Left kidney (tissue), 2 donors: ENCODE measurements around the gene TARS1. TPM values are rescaled to one million over a fixed set of nuclear protein-coding genes. Genes with fewer than 3 reads are reported as not detected.
A peak's percentile ranks its signal among the peaks of the same experiment; 100 is the strongest.

ENCODE experiments used
- DNase-seq: peaks from one replicate; pipeline ENCODE4 v3.0.0-alpha.2; 2013
- polyA plus RNA-seq: library from polyadenylated mRNA; unstranded; fragments of 120-200 nt; gene quantifications from one replicate; pipeline ENCODE4 v1.2.1, GENCODE V29; 2013; ENCODE audit not compliant: insufficient read length

TARS1 gene
- polyA plus RNA-seq, 1 donor, result 145 TPM

DNA sequence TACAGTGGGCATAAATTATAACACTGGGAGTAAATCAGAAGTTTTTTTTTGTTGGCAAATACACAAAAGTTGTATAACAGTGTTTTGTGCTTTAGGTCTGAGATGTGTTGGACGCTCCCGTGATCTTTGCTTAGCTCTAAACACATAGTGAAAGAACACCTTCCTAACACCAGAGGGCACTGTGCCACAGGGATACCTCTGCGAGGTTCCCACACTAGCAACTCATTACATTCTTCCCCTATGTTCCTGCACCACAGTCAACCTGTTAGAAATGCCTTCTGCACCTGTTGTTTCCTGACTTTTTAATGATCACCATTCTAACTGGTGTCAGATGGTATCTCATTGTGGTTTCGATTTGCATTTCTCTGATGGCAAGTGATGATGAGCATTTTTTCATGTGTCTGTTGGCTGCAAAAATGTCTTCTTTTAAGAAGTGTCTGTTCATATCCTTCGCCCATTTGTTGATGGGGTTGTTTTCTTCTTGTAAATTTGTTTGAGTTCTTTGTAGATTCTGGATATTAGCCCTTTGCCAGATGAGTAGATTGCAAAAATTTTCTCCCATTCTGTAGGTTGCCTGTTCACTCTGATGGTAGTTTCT lies 4.8 kb upstream of the TARS1 start:
- DNase-seq, result peak; percentile 72

DNA sequence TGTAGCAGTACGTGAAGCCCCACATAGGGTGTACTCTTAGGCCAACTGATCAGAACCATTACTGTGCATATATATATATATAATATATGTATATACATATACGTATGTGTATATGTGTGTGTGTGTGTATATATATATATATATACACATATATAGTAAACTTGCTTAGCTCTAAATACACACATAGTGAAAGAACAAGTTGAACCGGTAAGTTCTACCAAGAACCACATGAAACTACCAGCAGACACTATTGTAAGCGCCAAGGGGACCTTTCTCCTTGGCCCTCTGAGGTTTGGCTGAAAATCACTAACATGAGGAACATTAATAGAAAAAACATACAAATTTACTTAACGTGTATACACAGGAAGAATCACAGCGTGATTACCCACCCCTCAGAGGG lies 1.8 kb upstream of the TARS1 start:
- DNase-seq, result no peak

DNA sequence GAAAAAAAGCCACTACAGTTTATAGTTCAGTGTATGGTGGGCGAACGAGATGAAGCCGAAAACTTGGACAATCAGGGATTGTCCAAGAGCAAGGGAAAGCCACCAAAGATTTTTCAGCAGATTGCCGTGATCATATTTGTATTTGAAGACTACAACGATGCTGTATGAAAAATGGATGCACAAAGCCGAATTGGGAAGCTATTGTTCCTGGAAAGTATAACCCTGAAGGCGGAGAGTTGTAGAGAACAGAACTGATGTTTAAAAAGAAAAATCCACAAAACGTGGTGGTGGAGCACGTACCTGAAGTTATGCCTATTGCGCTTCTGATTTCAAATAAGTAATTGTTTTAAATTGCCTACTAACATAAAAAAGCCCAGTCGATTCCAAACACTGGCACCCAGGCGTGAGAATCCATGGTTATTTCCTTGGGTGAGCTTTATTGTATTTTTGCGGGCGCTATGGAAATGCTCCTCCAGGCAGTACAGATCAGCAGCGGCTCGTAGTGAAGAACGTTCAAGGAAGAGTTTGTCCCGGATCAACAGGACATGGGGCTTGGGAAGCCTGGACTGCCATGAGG lies 772 bp upstream of the TARS1 start:
- peak; percentile 25 for DNase-seq

DNA sequence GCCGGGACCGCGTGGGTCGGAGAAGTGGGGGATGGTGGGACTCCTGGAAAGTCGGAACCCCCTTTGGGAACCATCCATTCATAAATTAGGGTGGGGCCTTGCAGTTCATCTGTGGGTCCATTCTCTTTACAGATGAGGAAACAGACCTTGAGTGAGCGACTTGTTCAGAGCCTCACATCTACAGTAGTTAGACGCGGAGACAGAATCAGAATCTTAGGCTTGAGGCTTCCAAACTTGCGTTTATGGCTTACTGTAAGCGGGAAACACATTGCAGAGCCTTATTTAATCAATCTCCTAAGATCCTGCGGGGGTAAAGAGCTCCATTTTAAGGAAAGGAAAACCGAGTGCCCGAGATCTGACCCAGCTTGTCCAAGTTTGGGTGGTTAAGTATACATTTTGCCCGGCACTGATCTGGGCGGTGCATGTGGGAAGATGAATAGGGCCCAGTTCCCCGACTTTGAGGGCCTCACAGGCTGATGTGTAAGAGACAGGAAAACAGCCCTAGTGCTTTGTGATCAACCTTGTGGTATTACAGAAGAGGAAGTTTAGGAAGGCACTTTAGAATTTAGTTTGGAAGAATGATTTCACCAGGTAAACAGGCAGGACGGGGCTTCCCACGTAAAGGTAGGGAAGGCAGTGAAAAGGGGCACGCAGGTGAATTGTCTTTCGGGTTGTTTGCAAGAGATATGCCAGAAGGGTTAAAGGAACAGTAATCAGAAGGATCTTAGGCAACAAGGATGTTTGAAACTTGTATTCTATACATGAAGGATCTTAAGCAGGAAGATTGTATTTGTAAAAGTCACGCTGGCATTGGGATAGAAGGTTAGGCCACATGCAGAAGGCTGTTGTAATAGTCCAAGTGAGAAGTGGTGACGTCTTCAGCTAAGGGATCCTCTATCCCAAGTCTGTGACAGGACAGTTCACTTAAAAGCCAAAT lies 744 bp downstream of the TARS1 start:
- DNase-seq, result peak; percentile 30

DNA sequence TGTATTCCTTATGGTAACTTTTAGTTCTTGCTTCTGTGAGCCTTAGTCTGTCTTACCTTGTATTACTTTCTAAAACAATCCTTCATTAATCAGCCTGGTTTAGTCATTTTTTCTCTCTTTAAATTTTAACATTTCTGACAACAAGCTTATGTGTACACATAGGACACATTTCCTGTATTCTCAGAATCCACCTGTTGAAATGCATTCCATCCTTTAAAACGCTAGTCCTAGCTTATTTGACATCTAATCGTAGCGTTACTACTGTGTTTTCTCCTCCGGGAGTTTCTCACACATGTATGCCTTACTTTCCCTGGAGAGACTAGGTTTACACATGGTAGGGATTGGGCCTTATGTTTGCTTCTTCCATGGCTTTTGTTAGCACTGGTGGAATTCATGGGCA lies 3.8 kb downstream of the TARS1 start:
- no peak for DNase-seq

DNA sequence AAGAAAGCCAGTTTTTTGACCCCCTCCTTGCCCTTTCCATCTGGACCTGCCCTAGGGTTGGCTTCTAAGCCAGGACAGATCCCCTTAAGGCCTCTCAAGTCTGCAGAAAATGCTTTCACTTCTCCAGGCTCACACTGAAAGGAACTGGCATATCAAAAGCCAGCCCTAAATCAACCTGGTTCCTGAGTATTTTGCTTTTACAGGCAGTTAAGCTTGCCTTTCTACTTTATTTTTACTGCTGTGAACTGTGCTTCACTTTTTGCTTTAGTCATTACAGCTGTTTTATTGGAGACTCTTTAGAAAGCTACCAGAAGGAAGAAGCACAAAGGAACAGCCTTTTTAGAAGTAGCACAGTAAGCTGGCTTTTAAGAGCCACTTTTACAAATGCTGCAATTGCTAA lies 5.0 kb downstream of the TARS1 start:
- peak; percentile 21 for DNase-seq

DNA sequence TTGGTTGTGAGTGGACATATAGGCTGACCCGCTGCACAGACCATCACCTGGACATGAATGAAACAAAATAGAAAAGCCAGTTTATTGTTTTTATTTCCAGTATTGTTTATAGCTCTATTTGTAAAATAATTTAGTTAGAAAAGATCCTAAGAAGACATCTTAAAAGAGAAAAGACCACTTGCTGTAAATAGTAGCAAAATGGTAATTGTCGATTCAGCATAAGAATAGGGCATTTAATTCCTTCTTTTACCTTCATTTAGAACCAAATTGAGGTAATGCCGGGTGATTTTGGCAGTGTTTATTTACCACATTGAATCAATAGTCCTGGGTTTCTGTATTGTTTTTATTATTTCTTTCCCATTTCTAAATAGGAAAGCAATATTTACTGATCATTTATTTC lies 7.4 kb downstream of the TARS1 start:
- DNase-seq, result no peak

DNA sequence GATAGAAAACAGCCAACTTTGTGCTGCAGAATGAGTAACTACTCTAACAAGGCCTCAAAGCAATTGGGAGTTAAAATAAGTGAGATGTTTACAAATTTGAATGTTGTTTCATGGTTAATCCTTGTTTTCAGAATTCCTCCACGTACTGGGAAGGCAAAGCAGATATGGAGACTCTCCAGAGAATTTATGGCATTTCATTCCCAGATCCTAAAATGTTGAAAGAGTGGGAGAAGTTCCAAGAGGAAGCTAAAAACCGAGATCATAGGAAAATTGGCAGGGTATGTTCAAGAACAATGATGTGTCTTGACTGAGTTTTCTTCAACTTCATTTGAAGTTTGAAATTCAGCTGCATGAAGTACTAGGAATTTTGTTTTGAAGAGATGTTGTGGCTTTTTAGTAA lies 16.4 kb downstream of the TARS1 start:
- DNase-seq, result no peak

DNA sequence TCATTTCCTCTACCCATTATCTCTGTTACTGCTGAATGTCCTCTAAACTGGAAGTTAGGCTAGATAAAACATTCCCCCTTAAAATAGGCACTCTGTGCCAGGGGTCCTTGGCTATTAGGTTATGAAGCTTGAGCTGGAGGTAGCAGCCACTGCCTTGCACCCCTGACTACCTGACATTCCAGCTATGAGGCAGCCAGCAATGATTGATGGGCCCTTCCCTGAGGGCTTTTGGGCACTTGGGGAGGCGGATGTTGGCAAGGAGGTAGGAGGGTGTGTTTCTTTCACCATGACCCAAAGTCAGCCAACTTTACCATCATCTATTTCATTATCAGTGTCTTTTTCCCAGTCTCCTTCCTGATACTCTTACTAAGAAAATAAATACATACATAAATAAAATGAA lies 17.1 kb downstream of the TARS1 start:
- no peak for DNase-seq

DNA sequence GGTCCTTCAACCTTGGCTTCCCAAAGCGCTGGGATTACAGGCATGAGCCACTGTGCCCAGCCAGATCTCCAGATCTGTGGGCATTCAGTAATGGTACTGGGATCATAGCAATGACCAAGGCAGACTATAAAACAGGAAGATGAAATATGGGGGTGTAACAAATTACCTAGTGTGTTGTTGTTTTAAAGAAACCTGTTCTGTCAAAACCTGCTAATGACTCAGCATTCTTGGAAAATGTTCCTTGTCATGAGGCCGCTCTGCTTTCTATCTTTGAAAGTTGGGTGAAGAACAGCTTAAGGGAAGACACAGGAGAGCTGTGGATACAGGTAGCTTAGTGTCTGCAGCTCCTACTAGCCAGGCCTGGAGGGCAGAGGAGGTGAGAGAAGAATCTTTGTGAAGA lies 19.4 kb downstream of the TARS1 start:
- no peak for DNase-seq

DNA sequence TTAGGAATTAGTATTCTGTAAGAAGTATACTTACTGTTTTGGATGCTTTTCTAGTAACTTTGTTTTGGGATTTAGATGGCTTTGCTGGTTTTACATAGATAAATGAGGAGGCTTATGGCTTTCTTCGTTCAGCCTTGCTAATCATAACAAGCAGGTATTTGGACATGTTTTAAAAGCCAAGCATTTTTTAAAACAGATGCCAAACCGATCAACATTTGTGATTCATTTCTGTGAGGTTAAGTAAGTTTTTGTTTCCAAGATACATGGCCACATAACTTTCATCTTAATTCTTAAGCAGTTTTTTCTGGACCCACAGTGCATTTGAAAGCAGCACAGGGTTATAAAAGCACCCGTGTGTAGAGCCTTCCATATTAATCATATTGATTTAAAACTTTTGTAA lies 21.7 kb downstream of the TARS1 start:
- no peak for DNase-seq

DNA sequence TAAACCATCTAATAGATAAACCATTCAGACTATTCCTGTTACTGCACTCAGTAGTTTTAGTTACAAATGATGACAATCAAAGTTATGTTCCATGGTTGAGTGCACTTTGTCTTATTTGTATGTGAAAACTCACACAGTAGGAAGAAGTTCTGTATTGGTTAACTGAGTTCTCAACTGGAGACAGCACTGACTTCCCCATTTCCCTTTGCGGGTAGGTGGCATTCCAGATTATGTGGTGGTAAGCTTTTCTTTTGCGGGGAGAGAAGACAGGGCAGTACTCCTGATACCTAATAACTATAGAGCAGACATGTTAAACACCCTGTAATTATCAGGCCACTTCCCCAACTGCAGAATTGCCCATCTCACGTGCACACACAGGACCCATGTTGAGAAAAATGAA lies 24.4 kb downstream of the TARS1 start:
- no peak for DNase-seq

DNA sequence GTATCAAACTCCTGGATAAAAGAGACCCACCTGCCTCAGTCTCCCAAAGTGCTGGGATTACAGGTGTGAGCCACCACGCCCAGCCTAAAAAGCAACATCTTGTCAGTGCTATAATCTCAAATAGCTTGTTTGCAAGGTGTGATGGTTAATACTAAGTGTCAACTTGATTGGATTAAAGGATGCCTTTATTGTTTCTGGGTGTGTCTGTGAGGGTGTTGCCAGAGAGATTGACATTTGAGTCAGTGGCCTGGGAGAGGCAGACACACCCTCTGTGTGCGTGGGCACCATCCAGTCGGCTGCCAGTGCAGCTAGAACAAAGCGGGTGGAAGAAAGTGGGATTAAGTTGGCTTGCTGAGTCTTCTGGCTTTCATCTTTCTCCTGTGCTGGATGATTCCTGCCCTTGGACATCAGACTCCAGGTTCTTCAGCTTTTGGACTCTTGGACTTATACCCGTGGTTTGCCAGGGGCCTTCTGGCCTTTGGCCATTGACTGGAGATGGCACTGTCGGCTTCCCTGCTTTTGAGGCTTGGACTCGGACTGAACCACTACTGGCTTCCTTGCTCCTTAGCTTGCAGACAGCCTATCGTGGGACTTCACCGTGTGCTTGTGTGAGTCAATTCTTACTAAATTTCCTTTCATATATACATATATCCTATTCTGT lies 28.1 kb downstream of the TARS1 start:
- DNase-seq, result no peak

DNA sequence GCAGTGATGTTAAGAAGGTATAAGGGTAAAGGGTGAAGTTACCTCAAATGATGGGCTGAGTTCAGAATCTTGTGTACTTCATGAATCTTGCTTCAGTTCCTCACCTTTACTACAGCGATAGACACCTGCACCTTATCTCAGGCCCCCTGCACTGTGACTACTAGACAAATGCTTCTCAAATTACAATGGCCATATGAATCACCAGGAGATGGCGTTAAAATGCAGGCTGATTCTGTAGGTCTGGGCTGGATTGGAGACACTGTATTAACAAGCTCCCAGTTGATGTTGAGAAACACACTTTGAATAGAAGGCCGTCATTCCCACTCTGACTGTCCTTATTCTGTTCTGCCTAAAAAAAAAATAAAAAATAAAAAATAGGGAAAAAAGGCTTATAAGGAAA lies 29.8 kb downstream of the TARS1 start:
- DNase-seq, result peak; percentile 60

DNA sequence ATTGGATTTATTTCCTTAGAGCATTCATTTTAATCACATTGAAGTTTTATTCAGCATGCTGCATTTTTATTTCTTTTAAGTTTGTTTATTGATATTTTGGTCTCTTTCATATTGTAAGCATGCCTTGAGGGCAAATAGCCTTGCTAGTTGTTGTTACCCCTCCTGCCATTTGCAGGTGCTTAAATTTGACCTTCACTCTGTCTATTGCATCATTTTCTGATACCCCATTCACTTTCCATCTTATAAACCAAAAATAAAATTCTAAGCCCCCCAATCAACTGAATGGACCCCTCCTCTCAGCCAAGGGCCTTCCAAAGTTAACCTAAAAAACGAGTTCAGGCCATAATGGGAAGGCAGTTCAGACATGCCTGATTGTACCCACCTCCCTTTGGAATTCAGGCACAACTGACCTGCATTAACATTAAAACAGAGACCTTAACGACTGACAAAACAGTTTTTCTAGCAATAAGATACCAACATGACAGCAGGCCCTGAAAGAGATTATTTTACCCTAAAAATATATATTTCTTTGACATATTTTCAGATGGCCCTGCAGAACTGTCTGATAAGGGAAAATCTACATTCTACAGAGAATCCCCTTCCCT lies 32.1 kb downstream of the TARS1 start:
- DNase-seq, result no peak

DNA sequence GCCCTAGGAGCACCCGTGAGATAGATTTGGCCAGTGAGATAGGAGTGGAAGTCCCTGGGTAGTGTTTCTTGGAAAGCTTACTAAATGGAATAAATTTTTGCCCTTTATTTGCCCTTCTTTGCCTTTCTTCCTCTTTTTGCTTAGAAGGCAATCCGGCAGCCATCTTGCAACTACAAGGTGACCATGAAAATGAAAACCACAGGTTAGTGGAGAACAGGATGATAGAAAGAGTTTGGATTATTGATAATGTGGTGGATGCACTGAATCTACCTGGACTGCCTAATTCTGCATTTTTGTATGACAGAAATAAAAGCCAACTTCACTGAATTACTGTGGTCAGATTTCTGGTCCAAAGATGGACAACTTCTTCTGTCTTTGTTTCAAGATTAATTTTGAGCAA lies 33.2 kb downstream of the TARS1 start:
- no peak for DNase-seq

DNA sequence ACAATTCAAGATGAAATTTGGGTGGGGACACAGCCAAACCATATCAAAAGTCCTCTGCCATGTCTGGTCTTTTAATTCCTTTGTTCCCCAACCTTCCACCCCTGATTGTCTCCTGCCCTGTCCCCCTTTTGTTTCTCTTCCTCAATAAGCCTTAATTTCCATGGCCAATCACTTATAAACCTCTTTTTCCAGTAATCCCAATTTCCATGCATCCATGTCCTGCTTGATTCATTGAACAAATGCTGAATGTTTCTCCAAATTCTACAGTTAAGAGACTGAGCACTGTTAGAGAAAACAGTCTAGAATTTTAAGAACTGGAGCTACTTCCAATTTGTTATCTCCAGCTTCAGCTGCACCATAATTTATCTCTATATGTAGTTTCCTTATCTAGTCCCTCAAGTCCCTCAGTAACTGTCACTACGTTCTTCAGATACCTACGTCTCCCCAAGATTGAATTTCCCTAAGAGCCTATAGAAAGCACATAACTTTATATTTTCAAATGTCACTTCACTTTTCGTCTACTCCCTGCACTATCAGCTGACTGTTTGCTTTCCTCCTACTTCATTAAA lies 34.2 kb downstream of the TARS1 start:
- no peak for DNase-seq

DNA sequence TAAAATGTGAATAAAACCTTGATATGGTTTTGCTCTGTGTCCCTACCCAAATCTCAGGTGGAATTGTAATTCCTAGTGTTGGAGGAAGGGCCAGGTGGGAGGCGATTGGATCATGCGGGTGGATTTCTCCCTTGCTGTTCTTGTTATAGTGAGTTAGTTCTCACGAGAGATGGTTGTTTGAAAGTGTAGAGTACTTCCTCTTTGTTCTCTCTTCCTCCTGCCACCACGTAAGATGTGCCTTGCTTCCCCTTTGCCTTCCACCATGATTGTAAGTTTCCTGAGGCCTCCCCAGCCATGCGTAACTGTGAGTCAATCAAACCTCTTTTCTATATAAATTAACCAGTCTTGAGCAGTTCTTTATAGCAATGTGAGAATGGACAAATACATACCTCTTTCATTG lies 34.9 kb downstream of the TARS1 start:
- DNase-seq, result no peak

DNA sequence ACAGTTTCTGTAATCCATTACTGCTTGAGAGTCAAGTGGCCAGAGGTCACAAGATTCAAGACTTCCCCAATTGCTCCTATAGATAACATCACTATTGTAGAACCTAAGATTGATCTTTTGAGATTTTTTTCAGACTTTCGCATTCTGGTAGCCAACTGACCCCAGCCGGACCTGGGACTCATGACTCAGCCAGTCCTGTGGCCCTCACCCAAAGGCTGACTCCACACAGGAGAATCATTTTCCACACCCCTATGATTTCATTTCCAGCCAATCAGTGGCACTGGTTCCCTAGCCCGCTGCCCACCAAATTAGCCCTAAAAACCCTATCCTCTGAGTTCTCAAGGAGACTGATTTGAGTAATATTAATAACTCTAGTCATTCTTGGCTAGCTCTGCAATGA lies 36.2 kb downstream of the TARS1 start:
- DNase-seq, result no peak

DNA sequence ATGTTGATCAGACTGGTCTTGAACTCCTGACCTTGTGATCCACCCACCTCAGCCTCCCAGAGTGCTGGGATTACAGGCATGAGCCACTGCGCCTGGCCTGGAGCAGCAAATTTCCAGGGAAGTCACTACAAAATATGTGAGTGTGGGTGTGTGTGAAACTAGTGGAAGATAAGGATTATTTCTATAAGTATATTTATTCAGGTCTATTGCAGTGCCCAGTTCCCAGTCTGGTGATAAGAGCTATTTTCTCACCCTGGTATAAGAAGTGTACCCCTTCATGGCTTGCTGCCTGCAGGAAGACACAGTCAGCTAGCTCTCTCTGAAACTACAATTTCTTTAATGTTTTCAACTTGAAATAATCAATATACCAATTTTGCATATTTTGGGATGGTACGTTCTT lies 37.1 kb downstream of the TARS1 start:
- DNase-seq, result no peak

DNA sequence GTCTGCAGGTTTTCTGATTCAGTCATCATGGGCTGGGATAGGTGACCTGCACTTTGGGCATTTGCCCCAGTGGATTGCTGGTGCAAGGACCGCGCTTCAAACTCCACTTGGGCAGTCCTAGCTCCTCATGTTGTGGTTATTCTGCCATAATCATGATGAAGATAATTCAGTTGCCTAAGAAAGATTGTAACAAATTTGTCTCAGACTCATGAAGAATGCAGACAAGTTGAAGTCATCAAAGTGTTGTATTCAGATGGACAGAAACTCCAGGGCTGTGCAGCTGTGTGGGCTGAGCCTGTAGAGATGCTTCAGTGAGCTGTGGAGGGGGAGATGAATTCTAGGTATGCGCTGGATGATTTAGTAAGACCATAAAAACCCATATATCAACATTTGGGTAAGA lies 38.5 kb downstream of the TARS1 start:
- peak; percentile 31 for DNase-seq

DNA sequence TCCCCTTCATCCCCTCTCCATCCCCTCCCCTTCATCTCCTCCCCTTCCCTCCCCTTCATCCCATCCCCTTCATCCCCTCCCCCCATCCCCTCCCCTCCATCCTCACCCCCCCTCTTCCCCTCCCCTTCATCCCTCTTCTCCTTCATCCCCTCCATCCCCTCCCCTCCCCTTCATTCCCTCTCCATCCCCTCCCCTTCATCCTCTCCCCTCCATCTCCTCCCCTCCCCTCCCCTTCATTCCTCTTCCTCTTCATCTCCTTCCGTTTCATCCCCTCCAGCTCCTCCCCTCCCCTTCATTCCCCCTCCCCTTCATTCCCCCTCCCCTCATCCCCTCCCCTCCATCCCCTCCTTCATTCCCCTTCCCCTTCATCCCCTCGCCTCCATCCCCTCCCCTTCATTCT lies 40.1 kb downstream of the TARS1 start:
- no peak for DNase-seq
